Stimulated activated CD4-positive, alpha-beta T cell treated with anti-CD3 and anti-CD28 coated beads, Interleukin-2, amount 100 ng/mL, for 24 hours (primary cell): ENCODE results near the gene PIK3R5.

Source experiments
- DNase-seq, 2 donors: peaks; one replicate each; pipeline ENCODE4 v3.0.0-alpha.2; 2020

Gene PIK3R5

DNA sequence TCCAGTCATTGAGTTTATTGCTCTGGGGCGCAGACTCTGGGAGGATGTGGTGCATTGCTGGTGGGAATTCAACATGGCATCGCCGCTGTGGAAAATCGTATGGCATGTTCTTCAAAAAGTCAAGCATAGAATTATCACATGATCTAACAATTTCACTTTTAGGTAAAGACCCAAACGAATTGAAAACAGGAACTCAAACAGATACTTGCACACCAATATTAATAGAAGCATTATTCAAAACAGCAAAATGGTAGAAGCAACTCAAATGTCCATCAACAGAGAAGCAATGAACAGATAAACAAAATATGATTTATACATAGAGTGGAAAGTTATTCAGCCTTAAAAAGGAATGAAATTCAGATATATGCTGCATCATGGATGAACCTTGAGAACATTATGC, 113.9 kb downstream of the PIK3R5 start:
- DNase-seq: no peak

DNA sequence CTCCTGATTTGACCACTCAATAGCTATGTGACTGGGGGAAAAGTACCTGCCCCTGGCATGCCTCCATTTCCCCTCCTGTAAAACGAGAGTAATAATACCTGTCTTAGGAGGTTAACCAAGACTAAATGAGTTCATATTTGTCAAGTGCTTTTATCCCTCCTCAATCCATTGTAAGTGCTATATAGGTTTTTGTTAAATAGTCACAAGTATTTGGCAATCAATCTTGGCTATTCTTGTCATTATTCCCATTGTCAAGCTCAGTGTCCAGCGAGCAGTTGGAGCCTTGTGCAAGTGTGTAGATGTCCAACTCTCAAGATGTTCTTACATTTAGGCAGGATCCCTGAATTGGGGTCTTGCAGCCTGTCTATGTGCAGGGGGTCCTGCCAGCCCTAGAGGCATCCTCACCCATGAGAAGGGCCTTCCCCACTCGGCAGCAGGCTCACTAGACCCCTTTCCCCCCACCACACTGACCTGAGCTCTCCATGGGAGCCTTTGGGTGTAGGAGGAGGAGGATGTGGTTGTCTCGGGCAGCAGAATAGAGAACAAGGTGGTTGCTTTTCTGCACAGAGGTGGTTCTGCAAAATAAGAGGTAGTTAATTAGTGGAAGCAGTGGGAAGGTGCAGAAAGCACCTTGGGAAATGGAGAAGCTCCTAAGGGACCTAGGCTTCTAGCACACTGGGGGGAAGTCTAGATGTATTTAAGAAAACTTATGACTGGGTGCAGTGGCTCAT, 116.0 kb downstream of the PIK3R5 start:
- DNase-seq: no peak

GRCh38 chr17:8847891-8848290, 117.6 kb downstream of the PIK3R5 start:
- no peak for DNase-seq

DNA sequence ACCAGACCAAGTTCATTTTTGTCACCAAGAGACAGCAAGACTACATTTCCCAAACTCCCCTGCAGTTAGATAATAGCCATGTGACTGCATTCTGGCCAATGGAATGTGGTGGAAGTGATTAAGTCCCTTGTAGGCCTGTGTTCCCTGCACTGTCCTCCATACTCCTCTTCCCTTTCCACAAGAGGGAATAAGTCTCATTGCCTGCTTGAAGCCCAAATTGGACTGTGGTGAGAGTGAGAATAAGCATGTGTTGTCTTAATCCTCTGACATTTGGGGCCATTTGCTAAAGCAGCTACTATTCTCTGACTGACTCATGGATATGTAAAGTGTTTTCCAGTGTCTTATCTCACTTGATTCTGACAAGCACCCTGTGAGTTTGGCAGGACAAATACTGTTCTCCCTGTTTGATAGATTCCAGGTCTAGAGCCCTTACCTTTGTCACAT, 118.7 kb downstream of the PIK3R5 start:
- DNase-seq: no peak

DNA sequence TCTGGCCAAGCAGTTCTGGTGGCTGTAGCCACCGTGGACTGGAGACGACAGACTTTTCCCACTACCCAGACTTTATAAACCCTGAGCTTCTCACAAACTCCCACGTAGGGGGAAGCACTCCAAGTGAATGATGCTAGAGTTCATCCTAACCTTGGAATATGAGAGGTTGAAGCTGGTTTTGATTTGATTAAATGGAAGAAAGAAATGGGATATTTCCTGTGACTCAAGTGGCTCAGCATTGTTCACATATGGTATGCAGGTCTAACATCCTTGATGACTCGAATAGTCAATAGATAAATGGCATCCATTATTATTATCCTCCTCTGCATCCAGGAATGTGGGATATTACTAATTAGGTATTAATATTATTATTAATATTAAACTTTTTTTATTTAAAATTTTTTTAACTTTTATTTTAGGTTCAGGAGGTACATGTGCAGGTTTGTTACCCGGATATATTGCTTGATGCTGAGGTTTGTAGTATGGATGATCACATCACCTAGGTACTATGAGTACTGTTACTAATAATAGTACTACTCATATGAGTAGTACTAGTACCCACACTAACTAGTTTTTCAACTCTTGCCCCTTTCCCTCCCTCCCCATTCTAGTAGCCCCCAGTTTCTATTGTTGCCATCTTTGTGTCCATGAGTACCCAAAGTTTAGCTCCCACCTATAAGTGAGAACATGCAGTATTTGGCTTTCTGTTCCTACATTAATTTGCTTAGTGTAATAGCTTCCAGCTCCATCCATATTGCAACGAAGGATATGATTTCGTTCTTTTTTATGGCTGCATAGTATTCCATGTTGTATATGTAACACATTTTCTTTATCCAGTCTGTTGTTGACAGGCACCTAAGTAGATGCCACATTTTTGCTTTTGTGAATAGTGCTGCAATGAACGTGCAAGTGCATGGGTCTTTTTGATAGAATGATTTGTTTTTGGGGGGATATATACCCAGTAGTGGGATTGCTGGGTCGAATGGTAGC, 121.0 kb downstream of the PIK3R5 start:
- DNase-seq: no peak

- DNase-seq: no peak
These were observed 122.2 kb downstream of the PIK3R5 start for GRCh38 chr17:8843344-8843743.

DNA sequence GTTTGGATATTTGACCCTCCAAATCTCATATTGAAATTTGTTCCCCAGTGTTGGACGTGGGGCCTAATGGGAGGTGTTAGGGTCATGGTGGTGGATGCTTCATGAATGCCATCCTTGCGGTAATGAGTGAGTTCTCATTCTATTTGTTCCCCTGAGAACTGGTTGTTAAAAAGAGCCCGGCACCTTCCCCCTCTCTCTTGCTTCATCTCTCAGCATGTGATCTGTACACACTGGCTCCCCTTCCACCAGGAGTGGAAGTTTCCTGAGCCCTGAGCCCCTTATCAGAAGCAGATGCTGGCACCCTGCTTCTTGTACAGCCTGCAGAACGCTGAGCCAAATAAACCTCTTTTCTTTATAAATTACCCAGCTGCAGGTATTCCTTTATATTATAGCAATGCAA, 123.7 kb downstream of the PIK3R5 start:
- DNase-seq: no peak

DNA sequence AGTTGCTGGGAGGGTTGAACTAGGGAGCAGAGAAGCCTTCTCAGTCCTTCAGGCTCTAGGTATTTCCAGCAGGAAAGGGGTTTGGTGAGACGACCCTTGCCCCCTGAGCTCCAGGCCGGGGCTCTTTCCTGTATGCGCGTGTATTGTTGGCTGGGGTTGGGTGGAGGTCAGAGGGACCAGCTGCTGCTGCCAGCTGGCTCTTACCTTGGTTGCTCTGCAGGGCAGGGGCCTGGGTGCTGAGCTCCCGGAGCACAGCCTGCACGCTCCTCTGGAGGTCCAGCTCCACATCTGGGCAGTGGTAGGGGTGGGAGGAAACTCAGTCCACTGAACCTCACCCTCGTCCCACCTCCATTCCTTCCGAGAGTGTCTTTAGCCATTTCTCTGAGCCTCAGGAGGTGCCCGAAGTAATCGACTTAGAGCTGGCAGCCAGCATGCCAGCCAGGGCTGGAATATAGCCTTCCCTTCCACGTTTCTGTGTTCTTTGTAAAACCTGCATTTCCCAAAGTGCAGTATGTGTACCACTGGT, 126.0 kb downstream of the PIK3R5 start:
- no peak for DNase-seq

GRCh38 chr17:8838551-8839095, 126.9 kb downstream of the PIK3R5 start:
- no peak for DNase-seq

- no peak for DNase-seq
These were observed 127.9 kb downstream of the PIK3R5 start for GRCh38 chr17:8837563-8838075.

DNA sequence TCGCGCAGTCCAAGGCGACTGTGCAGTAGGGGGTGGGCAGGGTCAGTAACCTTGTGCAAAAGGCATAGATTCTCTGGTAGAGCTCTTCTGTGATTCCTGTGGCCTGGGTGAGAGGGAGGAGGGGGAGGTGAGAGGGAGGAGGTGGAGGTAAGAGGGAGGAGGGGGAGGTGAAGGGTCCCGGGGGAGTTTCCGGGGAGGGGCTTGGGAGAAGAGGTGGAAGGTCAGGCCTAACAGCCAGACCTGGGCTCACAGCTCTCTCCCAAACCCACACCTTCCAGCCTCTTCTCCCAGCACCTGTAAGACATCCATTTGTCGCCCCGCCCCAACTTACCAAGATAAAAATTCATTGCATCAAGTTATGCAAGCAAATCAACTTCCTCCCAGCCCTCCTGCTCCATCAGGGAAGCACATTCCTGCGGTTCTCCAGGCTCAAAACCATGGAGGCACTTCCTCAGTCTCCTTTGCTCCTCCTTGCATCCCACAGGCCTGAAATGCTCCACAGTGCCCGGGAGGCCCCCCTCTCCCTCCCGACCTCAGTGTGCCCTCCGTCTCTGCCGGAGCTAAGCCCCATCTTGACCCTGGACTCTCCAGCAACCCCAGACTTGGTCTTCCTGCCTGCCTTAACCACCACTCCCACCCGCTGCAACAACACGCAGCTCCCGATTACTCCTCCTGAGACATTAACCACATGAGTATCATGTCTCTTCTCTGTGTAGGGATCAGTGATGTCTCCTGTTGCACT, 128.5 kb downstream of the PIK3R5 start:
- no peak for DNase-seq

DNA sequence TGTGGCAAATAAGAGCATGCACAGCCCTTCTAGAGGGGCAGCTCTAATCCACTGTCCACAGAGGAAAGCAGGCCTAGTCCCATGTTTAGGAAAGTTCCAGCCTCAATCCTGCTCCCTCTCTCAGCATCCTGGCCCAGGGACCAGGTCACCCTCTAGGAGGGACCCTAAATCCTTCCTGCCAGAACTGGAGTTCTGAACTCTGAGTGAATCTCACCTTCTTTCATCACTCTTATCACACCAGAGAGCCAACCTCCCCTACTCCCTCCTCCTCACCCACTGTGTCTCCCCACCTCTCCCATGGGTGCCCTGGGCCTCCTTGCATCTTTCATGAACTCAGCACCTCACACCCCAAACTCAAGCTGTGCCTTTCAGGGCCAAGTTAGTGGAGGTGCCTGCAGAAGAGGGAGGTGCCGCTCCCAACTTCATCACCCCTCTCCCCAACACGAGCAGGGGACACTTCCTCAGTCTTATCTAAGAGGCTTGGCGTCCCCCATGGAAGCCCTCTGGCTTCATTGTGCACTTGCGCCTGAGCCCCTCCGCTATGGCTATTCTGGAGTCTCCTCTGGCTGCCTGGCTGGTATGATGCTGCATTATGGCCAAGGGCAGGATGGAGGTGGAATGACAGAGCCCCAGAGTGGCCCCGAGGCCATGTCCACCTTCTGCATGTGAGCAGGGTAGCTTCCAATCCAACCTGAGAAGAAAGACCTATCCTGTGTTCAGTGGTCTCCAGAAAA, 129.7 kb downstream of the PIK3R5 start:
- no peak for DNase-seq

DNA sequence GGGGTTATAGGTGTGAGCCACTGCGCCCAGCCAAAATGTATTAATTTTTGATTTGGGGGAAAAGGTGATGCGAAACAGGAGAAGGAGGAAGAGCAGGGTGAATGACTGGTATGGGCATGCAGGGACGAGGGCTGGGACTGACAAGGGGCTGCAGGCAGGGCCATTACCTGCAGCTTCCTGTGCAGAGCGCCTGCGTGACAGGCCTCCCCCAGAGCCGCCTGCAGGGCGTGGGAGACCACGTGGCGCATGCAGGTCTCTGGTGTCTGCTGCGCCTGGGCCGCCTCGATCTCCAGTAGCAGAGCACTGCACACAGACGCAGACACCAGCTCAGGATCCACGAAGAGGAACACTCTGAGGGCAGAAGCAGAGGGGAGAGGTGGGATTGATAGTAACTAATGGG, 130.4 kb downstream of the PIK3R5 start:
- DNase-seq: no peak

- DNase-seq: peak; percentile 46 to 63
These were observed 132.7 kb downstream of the PIK3R5 start for GRCh38 chr17:8832711-8833352.

GRCh38 chr17:8831234-8831849, 134.2 kb downstream of the PIK3R5 start:
- DNase-seq: no peak

GRCh38 chr17:8830141-8830540, 135.4 kb downstream of the PIK3R5 start:
- no peak for DNase-seq

GRCh38 chr17:8829036-8829941, 136.2 kb downstream of the PIK3R5 start:
- DNase-seq: no peak
